Calu3 (cell line): ENCODE data around the gene RNF123. TPM values are rescaled to one million over a fixed set of nuclear protein-coding genes. Genes with fewer than 3 reads are reported as not detected.

Source experiments
- BruUV-seq: library from RNA; stranded (reverse); fragments of 400-500 nt; replicated peaks from 2 replicates; lab custom pipeline; 2021; lab: Mats Ljungman, UMichigan
- CTCF ChIA-PET: fragments of 300-600 bp; sonication (Branson Sonifier 250); formaldehyde crosslinking; loops from one replicate; lab custom pipeline; 2022; ENCODE audit warnings: antibody characterized with exemption; lab: Charles Lee
- DNase-seq: peaks from one replicate; pipeline ENCODE4 v3.0.0; 2022
- H3K27ac Mint-ChIP-seq: one replicate; pipeline ENCODE4 v1.8.0; 2022; ENCODE audit warnings: mixed read lengths; ENCODE audit not compliant: unreplicated experiment
- H3K27me3 Mint-ChIP-seq: one replicate; pipeline ENCODE4 v1.8.0; 2022; ENCODE audit warnings: mixed read lengths; ENCODE audit not compliant: unreplicated experiment
- H3K36me3 Mint-ChIP-seq: one replicate; pipeline ENCODE4 v1.8.0; 2022; ENCODE audit warnings: mild to moderate bottlenecking, moderate library complexity, mixed read lengths; ENCODE audit not compliant: insufficient read depth, unreplicated experiment
- H3K4me1 Mint-ChIP-seq: one replicate; pipeline ENCODE4 v1.8.0; 2022; ENCODE audit warnings: mild to moderate bottlenecking, low read depth, mixed read lengths; ENCODE audit not compliant: unreplicated experiment
- H3K4me3 Mint-ChIP-seq: one replicate; pipeline ENCODE4 v1.8.0; 2022; ENCODE audit warnings: mild to moderate bottlenecking, low read depth, moderate library complexity, mixed read lengths; ENCODE audit not compliant: unreplicated experiment
- H3K9me3 Mint-ChIP-seq: one replicate; pipeline ENCODE4 v1.8.0; 2022; ENCODE audit warnings: low read depth, mixed read lengths; ENCODE audit not compliant: unreplicated experiment
- intact Hi-C: fragments of 100-400 bp; cut with micrococcal nuclease; formaldehyde crosslinking; loops from one replicate; pipeline ENCODE4 v1.10.0; 2022; ENCODE audit not compliant: unreplicated experiment
- total RNA-seq: library from RNA; stranded (reverse); gene quantifications from 2 replicates; pipeline ENCODE4 v1.2.3, GENCODE V29; 2022
- TF ChIP-seq, protein P1 (sequence below): fragments of 200-600 bp; IDR thresholded peaks from one replicate; pipeline ENCODE4 v1.8.0; 2022; ENCODE audit warnings: antibody characterized with exemption; ENCODE audit not compliant: unreplicated experiment

The RNF123 gene
- total RNA-seq, 1 experiment from 2014 or later = 52.5 TPM

GRCh38 chr3:49754536-49754935 lies 65.2 kb downstream of the RNF123 start:
- Mint-ChIP-seq H3K36me3 (peaks cover 3% of the 10 kb centered on the region), H3K4me3 (no peak overlapping the region), H3K27me3 (no peaks in the 10 kb centered on the region), H3K9me3 (no peaks in the 10 kb centered on the region), H3K4me1 (peaks cover 8% of the 10 kb centered on the region), H3K27ac (no peak overlapping the region)
- no peak for DNase-seq
- TF ChIP-seq, protein P1, sequence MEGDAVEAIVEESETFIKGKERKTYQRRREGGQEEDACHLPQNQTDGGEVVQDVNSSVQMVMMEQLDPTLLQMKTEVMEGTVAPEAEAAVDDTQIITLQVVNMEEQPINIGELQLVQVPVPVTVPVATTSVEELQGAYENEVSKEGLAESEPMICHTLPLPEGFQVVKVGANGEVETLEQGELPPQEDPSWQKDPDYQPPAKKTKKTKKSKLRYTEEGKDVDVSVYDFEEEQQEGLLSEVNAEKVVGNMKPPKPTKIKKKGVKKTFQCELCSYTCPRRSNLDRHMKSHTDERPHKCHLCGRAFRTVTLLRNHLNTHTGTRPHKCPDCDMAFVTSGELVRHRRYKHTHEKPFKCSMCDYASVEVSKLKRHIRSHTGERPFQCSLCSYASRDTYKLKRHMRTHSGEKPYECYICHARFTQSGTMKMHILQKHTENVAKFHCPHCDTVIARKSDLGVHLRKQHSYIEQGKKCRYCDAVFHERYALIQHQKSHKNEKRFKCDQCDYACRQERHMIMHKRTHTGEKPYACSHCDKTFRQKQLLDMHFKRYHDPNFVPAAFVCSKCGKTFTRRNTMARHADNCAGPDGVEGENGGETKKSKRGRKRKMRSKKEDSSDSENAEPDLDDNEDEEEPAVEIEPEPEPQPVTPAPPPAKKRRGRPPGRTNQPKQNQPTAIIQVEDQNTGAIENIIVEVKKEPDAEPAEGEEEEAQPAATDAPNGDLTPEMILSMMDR = no peak
- BruUV-seq = no TSS peak
- intact Hi-C loops = no loop called here
- CTCF ChIA-PET = no interaction called here

DNA sequence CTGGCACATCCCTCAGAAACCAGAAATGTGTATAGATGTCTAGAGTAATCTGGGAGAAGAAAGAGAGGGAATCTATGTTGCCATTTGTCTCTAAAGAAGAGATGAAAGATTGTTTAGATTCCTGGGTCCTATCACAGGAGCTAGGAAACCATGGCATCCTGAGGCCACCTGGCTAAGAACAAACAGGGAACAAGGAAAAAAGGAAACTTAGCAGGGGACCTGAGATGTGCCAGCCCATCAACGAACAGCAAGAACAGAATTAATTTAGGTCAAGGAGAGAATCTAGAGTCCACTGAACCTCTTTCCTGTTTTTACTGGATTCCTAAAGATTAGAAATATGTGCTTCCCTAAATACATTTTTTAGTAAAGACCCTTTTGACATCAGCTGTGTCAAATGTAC lies 66.7 kb downstream of the RNF123 start:
- no peaks in the 10 kb centered on the region for H3K9me3 Mint-ChIP-seq
- TF ChIP-seq, protein P1 = no peak
- BruUV-seq = no TSS peak
- H3K27me3 Mint-ChIP-seq = no peaks in the 10 kb centered on the region
- no peak overlapping the region for H3K4me3 Mint-ChIP-seq
- CTCF ChIA-PET = no interaction called here
- intact Hi-C loops = no loop called here
- peaks cover 7% of the 10 kb centered on the region for H3K36me3 Mint-ChIP-seq
- H3K27ac Mint-ChIP-seq = no peak overlapping the region
- H3K4me1 Mint-ChIP-seq = peaks cover 8% of the 10 kb centered on the region
- DNase-seq = no peak

GRCh38 chr3:49757197-49757596 lies 67.8 kb downstream of the RNF123 start:
- H3K27ac Mint-ChIP-seq = no peak overlapping the region
- BruUV-seq = no TSS peak
- no peak for DNase-seq
- CTCF ChIA-PET = no interaction called here
- intact Hi-C loops = no loop called here
- H3K36me3 Mint-ChIP-seq = peaks cover 7% of the 10 kb centered on the region
- no peaks in the 10 kb centered on the region for H3K9me3 Mint-ChIP-seq
- TF ChIP-seq, protein P1 = no peak
- H3K27me3 Mint-ChIP-seq = no peaks in the 10 kb centered on the region
- H3K4me3 Mint-ChIP-seq = no peak overlapping the region
- peaks cover 8% of the 10 kb centered on the region for H3K4me1 Mint-ChIP-seq

GRCh38 chr3:49759226-49759625 lies 69.9 kb downstream of the RNF123 start:
- intact Hi-C loops = no loop called here
- H3K4me3 Mint-ChIP-seq = no peak overlapping the region
- no peaks in the 10 kb centered on the region for H3K9me3 Mint-ChIP-seq
- DNase-seq = no peak
- BruUV-seq = no TSS peak
- peaks cover 7% of the 10 kb centered on the region for H3K36me3 Mint-ChIP-seq
- H3K4me1 Mint-ChIP-seq = no peaks in the 10 kb centered on the region
- H3K27me3 Mint-ChIP-seq = no peaks in the 10 kb centered on the region
- no peak overlapping the region for H3K27ac Mint-ChIP-seq
- CTCF ChIA-PET = no interaction called here
- TF ChIP-seq, protein P1 = no peak

GRCh38 chr3:49761661-49762060 lies 72.3 kb downstream of the RNF123 start:
- DNase-seq = no peak
- H3K9me3 Mint-ChIP-seq = no peaks in the 10 kb centered on the region
- no peak overlapping the region for H3K27ac Mint-ChIP-seq
- CTCF ChIA-PET = no interaction called here
- peaks cover 7% of the 10 kb centered on the region for H3K36me3 Mint-ChIP-seq
- no peaks in the 10 kb centered on the region for H3K4me1 Mint-ChIP-seq
- no peaks in the 10 kb centered on the region for H3K27me3 Mint-ChIP-seq
- TF ChIP-seq, protein P1 = no peak
- no TSS peak for BruUV-seq
- no peak overlapping the region for H3K4me3 Mint-ChIP-seq
- intact Hi-C loops = no loop called here
